Cardiac septum (tissue), 1 donor: ENCODE data around the gene MED29. TPM values are rescaled to one million over a fixed set of nuclear protein-coding genes. Genes with fewer than 3 reads are reported as not detected.

Source experiments
- DNase-seq: peaks from one replicate; pipeline ENCODE4 v3.0.0-alpha.2; 2020; ENCODE audit warnings: low spot score
- intact Hi-C: fragments of 100-400 bp; cut with DNase I; formaldehyde crosslinking; loops from one replicate; pipeline ENCODE4 v1.14.0; 2022
- total RNA-seq: library from RNA; stranded (reverse); fragmentation: NEBNext Ultra II Directional; extraction: Animal tissue kit (Norgen Biotek cat#: 25700); gene quantifications from one replicate; pipeline ENCODE4 v1.2.1, GENCODE V29; 2021
- donor health status: DM: no; HTN: no; CAD: no.

The MED29 gene
- total RNA-seq, 1 donor from 2014 or later = 26.3 TPM

GRCh38 chr19:39417463-39418181 lies 26.4 kb downstream of the MED29 start:
- intact Hi-C loops = loop anchor here (10.0 kb wide), 2 partner anchors 293 to 1297 kb away; partner anchors contain the start of genes COQ8B, ITPKC and PAK4
- no peak for DNase-seq

- intact Hi-C loops = loop anchor here (10.0 kb wide), 2 partner anchors 294 to 1296 kb away; partner anchors contain the start of genes COQ8B, ITPKC and PAK4
- DNase-seq = no peak
Observed at GRCh38 chr19:39419003-39419402, 27.8 kb downstream of the MED29 start.

DNA sequence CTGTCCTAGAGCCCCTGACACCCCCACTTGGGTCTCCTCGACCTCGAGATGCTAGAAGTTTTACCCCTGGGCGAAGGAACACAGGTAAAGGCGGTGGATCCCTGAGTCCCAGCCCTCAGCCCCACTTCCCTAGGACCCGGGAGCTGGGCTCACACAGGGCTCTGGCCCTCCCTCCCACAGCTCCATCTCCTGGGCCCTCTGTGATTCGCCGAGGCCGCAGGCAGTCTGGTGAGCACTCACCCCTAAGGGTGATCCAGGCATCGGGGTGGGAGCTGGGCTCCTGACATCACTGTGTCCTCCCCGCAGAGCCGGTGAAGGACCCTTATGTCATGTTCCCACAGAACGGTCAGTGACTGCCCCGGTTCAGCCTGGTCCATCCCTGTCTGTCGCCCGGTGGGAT lies 29.6 kb downstream of the MED29 start:
- intact Hi-C loops = no loop called here
- DNase-seq = no peak

GRCh38 chr19:39422020-39422419 lies 30.8 kb downstream of the MED29 start:
- intact Hi-C loops = no loop called here
- DNase-seq = no peak

GRCh38 chr19:39423258-39424086 lies 32.3 kb downstream of the MED29 start:
- no peak for DNase-seq
- intact Hi-C loops = no loop called here

GRCh38 chr19:39424934-39425333 lies 33.8 kb downstream of the MED29 start:
- no peak for DNase-seq
- intact Hi-C loops = no loop called here

GRCh38 chr19:39425744-39426143 lies 34.6 kb downstream of the MED29 start:
- DNase-seq = no peak
- intact Hi-C loops = no loop called here

DNA sequence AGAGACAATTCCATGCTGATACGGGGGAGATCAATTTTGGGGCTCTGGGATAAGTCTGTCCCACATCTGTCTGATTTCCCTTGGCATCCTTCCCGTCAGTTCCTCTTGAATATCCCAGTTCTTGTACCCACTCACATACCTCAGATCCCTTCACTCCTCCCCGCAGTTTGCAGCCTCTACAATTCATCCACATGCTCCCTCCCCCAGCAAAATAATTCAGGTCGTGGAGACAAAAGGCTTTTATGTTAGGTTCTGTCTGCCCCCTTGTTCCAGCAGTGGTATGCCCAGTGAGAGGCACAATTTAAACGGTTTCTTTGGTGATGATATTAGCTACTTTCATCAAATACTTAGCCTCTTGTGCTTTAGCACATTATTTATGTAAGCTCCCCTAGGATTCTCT lies 35.0 kb downstream of the MED29 start:
- no peak for DNase-seq
- intact Hi-C loops = no loop called here

DNA sequence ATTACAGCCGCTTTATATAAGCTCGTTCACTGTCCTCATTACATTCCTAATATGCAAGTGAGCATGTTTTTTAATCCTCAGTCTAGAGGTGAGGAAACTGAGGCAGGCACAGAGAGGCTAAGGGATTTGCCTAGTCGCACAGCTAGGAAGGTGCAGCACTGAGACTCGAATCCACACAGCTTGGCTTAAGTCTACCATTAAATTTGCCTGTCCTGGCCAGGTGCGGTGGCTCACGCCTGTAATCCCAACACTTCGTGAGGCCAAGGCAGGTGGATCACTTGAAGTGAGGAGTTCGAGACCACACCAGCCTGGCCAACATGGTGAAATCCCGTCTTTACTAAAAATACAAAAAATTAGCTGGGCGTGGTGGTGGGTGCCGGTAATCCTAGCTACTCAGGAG lies 36.5 kb downstream of the MED29 start:
- DNase-seq = no peak
- intact Hi-C loops = no loop called here

DNA sequence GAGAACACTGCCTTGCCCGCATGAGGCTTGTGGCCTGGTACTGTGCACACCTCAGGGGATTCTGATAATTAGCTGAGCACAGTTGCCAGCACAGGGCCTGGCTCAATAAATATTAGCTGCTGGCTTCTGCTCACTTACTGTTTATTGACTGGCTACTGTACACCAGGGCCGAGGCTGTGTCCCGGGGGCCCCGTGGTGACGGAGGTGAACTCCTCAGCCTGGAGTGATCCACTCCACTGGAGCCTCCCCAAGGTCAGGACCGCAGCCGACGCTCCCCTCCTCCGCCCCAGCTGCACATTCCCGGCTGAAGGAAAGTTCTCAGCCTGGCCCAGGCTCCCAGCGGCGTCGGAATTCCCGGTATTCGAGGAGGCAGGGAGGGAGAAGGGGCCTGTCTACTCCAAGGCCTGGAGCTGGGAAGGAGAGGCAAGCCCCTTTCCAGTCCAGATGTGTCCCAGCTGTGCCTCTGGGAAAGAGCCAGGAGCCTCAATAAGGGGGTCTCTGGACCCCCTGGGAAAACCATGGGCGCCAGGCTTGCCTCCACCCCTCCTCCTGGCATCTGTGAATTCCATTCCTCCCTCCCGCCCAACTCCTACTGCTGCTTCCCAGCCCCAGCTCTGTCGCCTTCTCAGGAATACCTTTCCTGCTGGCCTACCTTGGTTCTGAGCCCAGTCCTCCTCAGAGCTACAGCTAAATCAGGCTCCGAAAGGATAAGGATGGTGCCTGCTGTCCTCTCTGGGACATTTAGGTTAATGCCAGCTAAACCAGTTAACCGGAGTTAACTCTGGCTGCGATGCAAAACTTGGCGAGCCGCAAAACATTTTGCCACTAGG lies 37.3 kb downstream of the MED29 start:
- peak; percentile 82 for DNase-seq
- intact Hi-C loops = no loop called here

- intact Hi-C loops = no loop called here
- DNase-seq = no peak
Observed at GRCh38 chr19:39430675-39431593, 39.8 kb downstream of the MED29 start.

DNA sequence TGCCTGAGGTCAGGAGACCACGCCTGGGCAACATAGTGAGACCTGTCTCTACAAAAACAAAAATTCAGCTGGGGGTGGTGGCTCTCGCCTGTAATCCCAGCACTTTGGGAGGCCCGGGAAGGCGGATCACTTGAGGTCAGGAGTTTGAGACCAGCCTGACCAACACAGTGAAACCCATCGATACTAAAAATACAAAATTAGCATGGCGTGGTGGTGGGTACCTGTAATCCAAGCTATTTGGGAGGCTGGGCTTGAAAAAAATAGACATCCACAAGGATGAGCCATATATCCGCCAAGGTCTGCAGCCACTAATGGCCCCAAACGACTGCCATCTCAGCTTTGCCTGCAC lies 41.5 kb downstream of the MED29 start:
- no peak for DNase-seq
- intact Hi-C loops = no loop called here

GRCh38 chr19:39433480-39434079 lies 42.4 kb downstream of the MED29 start:
- no peak for DNase-seq
- intact Hi-C loops = no loop called here

GRCh38 chr19:39434123-39435076 lies 43.2 kb downstream of the MED29 start:
- intact Hi-C loops = no loop called here
- no peak for DNase-seq

DNA sequence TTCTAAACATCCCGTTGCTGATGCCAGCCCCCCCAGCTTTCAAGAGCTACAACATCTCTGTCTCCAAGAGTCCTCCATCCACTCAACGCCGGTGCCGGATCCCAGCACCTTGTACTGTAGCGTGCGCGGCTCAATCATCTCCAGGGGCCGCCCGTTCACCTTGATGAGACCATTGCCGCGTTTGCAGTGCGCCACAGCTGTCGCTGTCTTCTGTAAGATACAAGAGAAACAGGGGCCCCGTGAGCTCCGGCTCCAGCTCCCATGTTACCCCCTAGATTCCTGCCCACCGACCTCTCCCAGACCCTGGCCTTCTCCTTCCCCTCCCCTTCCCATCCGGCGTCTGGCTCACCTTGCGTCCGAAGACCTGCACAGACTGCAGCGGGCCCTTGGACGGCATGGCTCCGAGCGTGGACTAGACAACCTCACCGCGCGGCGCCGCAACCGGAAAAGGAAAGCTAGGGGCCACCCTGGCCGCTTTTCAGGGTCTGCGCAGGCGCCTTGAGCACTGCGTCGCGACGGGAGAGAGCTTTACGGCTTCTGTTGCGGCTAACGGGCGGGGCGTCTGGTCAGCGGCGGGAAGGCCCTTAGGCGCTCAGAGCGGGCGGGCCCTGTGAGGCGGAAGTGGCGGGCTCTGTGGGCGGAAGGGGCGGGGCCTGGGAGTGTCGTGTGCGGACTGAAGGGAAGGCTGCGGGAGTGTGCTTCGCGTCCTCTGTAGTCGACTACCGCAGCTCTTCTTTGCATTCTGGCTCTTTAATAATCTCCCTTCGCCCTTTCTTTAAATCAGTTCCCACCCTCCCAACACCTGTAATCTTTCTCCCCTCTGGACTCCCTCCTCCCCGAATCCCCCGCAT lies 44.5 kb downstream of the MED29 start, which contains the start of gene RPS16:
Gene RPS16 (minus strand): TSS at position 451 of the 851 bp plus-strand sequence. CDS start 54 bp downstream, at position 397.
- peak; percentile 100 for DNase-seq
- intact Hi-C loops = no loop called here

DNA sequence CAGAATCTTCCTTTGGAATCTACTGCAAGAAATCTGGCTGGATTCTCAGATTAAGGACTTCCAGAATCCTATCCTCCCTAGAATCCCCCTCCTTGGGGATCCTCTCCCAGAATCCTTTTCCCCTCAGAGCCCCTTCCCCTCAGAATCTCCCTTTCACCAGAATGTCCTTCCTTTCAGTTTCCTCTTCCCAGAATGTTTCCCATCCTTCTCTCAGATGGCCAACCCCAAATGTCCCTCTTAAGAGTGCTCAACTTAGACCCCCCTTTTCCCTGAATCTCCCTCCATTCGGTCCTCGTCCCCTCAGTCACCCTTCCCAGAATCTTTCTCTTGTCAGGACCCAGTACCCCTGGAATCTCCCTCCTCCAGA lies 45.2 kb downstream of the MED29 start:
- no peak for DNase-seq
- intact Hi-C loops = no loop called here
